DND-41 (cell line): ENCODE measurements around the gene ASIC2.

Experiments
- ATAC-seq: fragments of 200-7000 bp; cut with Tn5 transposase; 3 replicates; pipeline ENCODE4 v1.9.1; 2021; ENCODE audit warnings: low read depth; ENCODE audit not compliant: insufficient read depth
- DNase-seq: peaks from one replicate; pipeline ENCODE4 v3.0.0-alpha.2; 2020
- H2AFZ ChIP-seq: 2 replicates; pipeline ENCODE4 v1.6.0; 2012; ENCODE audit warnings: low read depth, low read length
- H3K27ac ChIP-seq: 2 replicates; pipeline ENCODE4 v1.5.1; 2012; ENCODE audit warnings: low read length, inconsistent platforms
- H3K27me3 ChIP-seq: fragments of 200-600 bp; sonication (generic); 2 replicates; pipeline ENCODE4 v1.6.0; 2012; ENCODE audit warnings: low read length, mild to moderate bottlenecking, inconsistent platforms; ENCODE audit not compliant: insufficient read depth, poor library complexity
- H3K36me3 ChIP-seq: 2 replicates; pipeline ENCODE4 v1.5.1; 2012; ENCODE audit warnings: low read length, inconsistent platforms; ENCODE audit not compliant: insufficient read depth
- H3K4me1 ChIP-seq: 2 replicates; pipeline ENCODE4 v1.5.1; 2012; ENCODE audit warnings: mild to moderate bottlenecking, low read length; ENCODE audit not compliant: insufficient read depth
- H3K4me2 ChIP-seq: 2 replicates; pipeline ENCODE4 v1.6.0; 2012; ENCODE audit warnings: mild to moderate bottlenecking, moderate library complexity, low read length, inconsistent platforms; ENCODE audit not compliant: insufficient read depth
- H3K4me3 ChIP-seq, 2 experiments: fragments of 200-600 bp in 1 of 2; shearing (Covaris generic) in 1 of 2; 2 replicates each; pipeline ENCODE4 v1.5.1; 2012 to 2016; ENCODE audit warnings: inconsistent platforms in 2 of 2, low read length in 2 of 2, mild to moderate bottlenecking in 2 of 2, low read depth in 1 of 2, moderate library complexity in 1 of 2
- H3K79me2 ChIP-seq: 2 replicates; pipeline ENCODE4 v1.6.0; 2012; ENCODE audit warnings: low read length, inconsistent platforms; ENCODE audit not compliant: insufficient read depth
- H3K9ac ChIP-seq: 2 replicates; pipeline ENCODE4 v1.6.0; 2012; ENCODE audit warnings: low read depth, mild to moderate bottlenecking, inconsistent platforms, low read length, moderate library complexity
- H3K9me3 ChIP-seq: 2 replicates; pipeline ENCODE4 v1.5.1; 2012; ENCODE audit warnings: low read length, moderate library complexity, mild to moderate bottlenecking, inconsistent platforms; ENCODE audit not compliant: insufficient read depth, severe bottlenecking
- H4K20me1 ChIP-seq: 2 replicates; pipeline ENCODE4 v1.6.0; 2012; ENCODE audit warnings: low read length; ENCODE audit not compliant: insufficient read depth
- CTCF ChIP-seq: IDR thresholded peaks from 2 replicates; pipeline ENCODE4 v1.5.1; 2012; ENCODE audit warnings: borderline replicate concordance, low read length, moderate library complexity, mild to moderate bottlenecking; ENCODE audit not compliant: poor library complexity, severe bottlenecking; ENCODE audit errors: extremely low read depth
- EZH2 ChIP-seq: IDR thresholded peaks from 3 replicates; pipeline ENCODE4 v1.6.1; 2012; ENCODE audit warnings: borderline replicate concordance, low read depth, mild to moderate bottlenecking, moderate library complexity, low read length, inconsistent platforms; ENCODE audit not compliant: severe bottlenecking

Gene ASIC2

GRCh38 chr17:33126086-33126485, 167.0 kb downstream of the ASIC2 start:
- Histone ChIP-seq H3K36me3 (no peaks in the 10 kb centered on the region), H3K4me2 (no peak overlapping the region), H3K27me3 (peaks cover 6% of the 10 kb centered on the region), H3K4me3 (no peak overlapping the region), H3K9me3 (no peaks in the 10 kb centered on the region), H4K20me1 (no peaks in the 10 kb centered on the region), H3K79me2 (no peaks in the 10 kb centered on the region), H3K27ac (no peak overlapping the region), H3K4me1 (no peaks in the 10 kb centered on the region), H3K9ac (no peak overlapping the region), H2AFZ (no peak overlapping the region)
- no peak for TF ChIP-seq CTCF
- no peak for TF ChIP-seq EZH2
- DNase-seq: no peak
- no peak for ATAC-seq

- no peaks in the 10 kb centered on the region for H3K36me3 ChIP-seq
- H3K79me2 ChIP-seq: no peaks in the 10 kb centered on the region
- no peak for TF ChIP-seq EZH2
- no peak for TF ChIP-seq CTCF
- H3K4me3 ChIP-seq: no peak overlapping the region
- ATAC-seq (no peak), DNase-seq (no peak)
- peaks cover 6% of the 10 kb centered on the region for H3K27me3 ChIP-seq
- H4K20me1 ChIP-seq: no peaks in the 10 kb centered on the region
- no peak overlapping the region for H3K27ac ChIP-seq
- H3K4me2 ChIP-seq: no peak overlapping the region
- no peaks in the 10 kb centered on the region for H3K4me1 ChIP-seq
- H3K9me3 ChIP-seq: no peaks in the 10 kb centered on the region
- no peak overlapping the region for H3K9ac ChIP-seq
- H2AFZ ChIP-seq: no peak overlapping the region
Observed at GRCh38 chr17:33125552-33125950, 167.5 kb downstream of the ASIC2 start.

GRCh38 chr17:33124871-33125551, 168.1 kb downstream of the ASIC2 start:
- peaks cover 10% of the 10 kb centered on the region for H3K27me3 ChIP-seq
- TF ChIP-seq CTCF (no peak), EZH2 (no peak)
- H3K4me1 ChIP-seq: no peaks in the 10 kb centered on the region
- H3K9ac ChIP-seq: no peak overlapping the region
- ATAC-seq: no peak
- no peak for DNase-seq
- no peak overlapping the region for H3K27ac ChIP-seq
- H3K4me2 ChIP-seq: no peak overlapping the region
- no peaks in the 10 kb centered on the region for H3K9me3 ChIP-seq
- H2AFZ ChIP-seq: no peak overlapping the region
- H4K20me1 ChIP-seq: no peaks in the 10 kb centered on the region
- no peaks in the 10 kb centered on the region for H3K79me2 ChIP-seq
- H3K4me3 ChIP-seq: no peak overlapping the region
- H3K36me3 ChIP-seq: no peaks in the 10 kb centered on the region

GRCh38 chr17:33124185-33124584, 168.9 kb downstream of the ASIC2 start:
- Histone ChIP-seq H3K9me3 (no peaks in the 10 kb centered on the region), H2AFZ (no peak overlapping the region), H4K20me1 (no peaks in the 10 kb centered on the region), H3K4me3 (no peak overlapping the region), H3K4me2 (no peak overlapping the region), H3K4me1 (no peaks in the 10 kb centered on the region), H3K79me2 (no peaks in the 10 kb centered on the region), H3K27ac (no peak overlapping the region), H3K27me3 (peaks cover 10% of the 10 kb centered on the region), H3K9ac (no peak overlapping the region), H3K36me3 (no peaks in the 10 kb centered on the region)
- DNase-seq (no peak), ATAC-seq (no peak)
- no peak for TF ChIP-seq CTCF
- no peak for TF ChIP-seq EZH2
